22Rv1 (cell line): ENCODE measurements around the gene SLC2A9.

Source experiments
- H3K27ac ChIP-seq: fragments of 450-650 bp; 2 replicates; pipeline ENCODE4 v1.5.1; 2017
- CTCF ChIP-seq: fragments of 450-650 bp; IDR thresholded peaks from 2 replicates; pipeline ENCODE4 v1.5.1; 2017; ENCODE audit warnings: mild to moderate bottlenecking
- ZFX ChIP-seq: fragments of 450-650 bp; IDR thresholded peaks from 2 replicates; pipeline ENCODE4 v1.6.1; 2017; ENCODE audit warnings: antibody characterized with exemption, borderline replicate concordance

The SLC2A9 gene

GRCh38 chr4:9947168-9948062 is 73.9 kb downstream of the SLC2A9 start:
- TF ChIP-seq CTCF (no peak), ZFX (no peak)
- no peak overlapping the region for H3K27ac ChIP-seq

- TF ChIP-seq ZFX (no peak), CTCF (no peak)
- no peak overlapping the region for H3K27ac ChIP-seq
Measured at GRCh38 chr4:9946170-9946569, 75.1 kb downstream of the SLC2A9 start.

GRCh38 chr4:9944431-9945425 is 76.6 kb downstream of the SLC2A9 start:
- TF ChIP-seq ZFX: no peak
- TF ChIP-seq CTCF: no peak
- H3K27ac ChIP-seq: no peak overlapping the region

GRCh38 chr4:9943761-9944160 is 77.5 kb downstream of the SLC2A9 start:
- TF ChIP-seq ZFX (no peak), CTCF (no peak)
- no peak overlapping the region for H3K27ac ChIP-seq

- TF ChIP-seq CTCF (no peak), ZFX (no peak)
- H3K27ac ChIP-seq: no peak overlapping the region
Measured at GRCh38 chr4:9942921-9943600, 78.2 kb downstream of the SLC2A9 start.

- TF ChIP-seq CTCF (no peak), ZFX (no peak)
- no peak overlapping the region for H3K27ac ChIP-seq
Measured at GRCh38 chr4:9942139-9942538, 79.2 kb downstream of the SLC2A9 start.
